HG02763 (cell line): ENCODE data around the gene RNASEH2C.
"Not testable (repeated sequence)": the region's sequence is repeated elsewhere in the genome, so short reads cannot be mapped to it uniquely, and the experiment has no call there.

Source experiments
- ATAC-seq: cut with Tn5 transposase; IDR thresholded peaks from one replicate; pipeline ENCODE4 v1.9.1; 2021; ENCODE audit warnings: mild to moderate bottlenecking, moderate library complexity; ENCODE audit not compliant: unreplicated experiment

The RNASEH2C gene

DNA sequence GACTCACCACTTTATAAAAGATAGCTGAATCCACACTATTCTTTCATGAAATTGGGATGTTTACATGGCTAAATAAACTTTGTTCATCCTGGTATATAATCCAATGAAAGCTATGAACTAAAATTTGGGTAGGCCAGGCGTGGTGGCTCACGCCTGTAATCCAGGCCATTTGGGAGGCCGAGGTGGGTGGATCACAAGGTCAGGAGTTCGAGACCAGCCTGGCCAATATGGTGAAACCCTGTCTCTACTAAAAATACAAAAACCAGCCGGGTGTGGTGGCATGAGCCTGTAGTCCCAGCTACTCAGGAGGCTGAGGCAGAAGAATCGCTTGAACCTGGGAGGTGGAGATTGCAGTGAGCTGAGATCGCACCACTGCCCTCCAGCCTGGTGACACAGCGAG is 28.8 kb downstream of the RNASEH2C start:
- not testable (repeated sequence) for ATAC-seq

DNA sequence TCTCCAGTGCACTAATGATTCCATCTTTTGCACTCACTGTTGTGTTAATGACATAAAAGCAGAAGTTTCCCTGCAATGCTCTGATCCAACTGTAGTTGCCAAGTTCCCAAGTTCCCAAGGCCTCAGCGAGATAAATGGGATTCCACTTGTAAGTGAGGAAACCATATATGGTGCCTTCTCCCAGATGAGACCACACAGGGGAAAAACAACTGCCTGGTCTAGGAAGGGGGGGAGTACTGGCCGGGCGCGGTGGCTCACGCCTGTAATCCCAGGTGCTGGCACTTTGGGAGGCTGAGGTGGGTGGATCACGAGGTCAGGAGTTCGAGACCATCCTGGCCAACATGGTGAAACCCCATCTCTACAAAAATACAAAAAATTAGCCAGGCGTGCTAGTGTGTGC is 34.6 kb downstream of the RNASEH2C start:
- no peak for ATAC-seq

DNA sequence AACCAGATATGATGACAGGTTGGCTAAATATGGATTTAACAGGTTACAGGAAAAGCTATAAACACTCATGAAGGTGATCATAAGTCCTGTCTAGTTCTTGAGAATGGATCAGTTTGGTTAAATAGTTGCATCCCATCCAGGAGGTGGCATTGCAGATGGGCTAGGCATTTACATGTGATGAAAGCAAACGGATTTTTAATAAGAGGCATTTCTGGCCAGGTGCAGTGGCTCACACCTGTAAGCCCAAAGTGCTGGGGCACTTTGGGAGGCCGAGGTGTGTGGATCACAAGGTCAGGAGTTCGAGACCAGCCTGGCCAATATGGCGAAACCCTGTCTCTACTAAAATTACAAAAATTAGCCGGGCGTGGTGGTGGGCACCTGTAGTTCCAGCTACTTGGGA is 37.1 kb downstream of the RNASEH2C start:
- not testable (repeated sequence) for ATAC-seq

DNA sequence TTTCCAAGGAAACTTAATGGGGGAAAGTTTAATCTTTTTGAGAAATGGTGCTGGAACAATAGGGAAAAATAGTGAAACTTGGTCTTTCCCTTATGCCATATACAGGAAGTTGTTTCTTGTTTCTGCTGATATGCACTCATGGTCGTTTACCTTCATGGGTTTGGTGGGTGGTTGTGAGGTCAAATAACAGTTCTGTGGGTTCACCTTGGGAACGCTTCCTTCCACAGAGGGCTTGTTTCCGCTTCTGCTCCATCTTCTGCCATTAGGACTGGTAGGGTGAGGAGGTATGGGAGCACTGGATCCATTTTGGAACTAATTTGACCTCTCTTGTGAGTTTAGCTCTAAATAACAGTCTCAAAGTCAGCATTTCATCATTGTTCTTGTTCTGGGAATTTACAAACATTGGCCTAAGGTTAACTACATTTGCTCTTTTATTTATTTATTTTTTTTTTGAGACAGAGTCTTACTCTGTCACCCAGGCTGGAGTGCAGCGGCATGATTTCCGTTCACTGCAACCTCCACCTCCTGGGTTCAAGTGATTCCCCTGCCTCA is 40.3 kb downstream of the RNASEH2C start:
- ATAC-seq, result no peak

DNA sequence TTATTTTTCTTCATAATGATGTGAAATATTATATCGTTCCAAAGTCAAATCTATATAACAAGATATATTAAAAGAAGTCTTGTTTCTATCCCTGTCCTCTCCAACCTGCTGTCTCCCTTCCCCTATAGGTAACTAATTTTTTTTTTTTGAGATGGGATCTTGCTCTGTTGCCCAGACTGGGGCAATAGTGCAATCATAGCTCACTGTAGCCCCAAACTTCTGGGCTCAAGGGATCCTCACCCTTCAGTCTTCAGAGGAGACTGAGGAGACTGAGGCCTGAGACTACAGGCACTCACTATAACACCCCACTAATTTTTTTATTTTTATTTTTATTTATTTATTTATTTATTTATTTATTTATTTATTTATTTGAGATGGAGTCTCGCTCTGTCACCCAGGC is 47.6 kb downstream of the RNASEH2C start:
- ATAC-seq, result no peak

DNA sequence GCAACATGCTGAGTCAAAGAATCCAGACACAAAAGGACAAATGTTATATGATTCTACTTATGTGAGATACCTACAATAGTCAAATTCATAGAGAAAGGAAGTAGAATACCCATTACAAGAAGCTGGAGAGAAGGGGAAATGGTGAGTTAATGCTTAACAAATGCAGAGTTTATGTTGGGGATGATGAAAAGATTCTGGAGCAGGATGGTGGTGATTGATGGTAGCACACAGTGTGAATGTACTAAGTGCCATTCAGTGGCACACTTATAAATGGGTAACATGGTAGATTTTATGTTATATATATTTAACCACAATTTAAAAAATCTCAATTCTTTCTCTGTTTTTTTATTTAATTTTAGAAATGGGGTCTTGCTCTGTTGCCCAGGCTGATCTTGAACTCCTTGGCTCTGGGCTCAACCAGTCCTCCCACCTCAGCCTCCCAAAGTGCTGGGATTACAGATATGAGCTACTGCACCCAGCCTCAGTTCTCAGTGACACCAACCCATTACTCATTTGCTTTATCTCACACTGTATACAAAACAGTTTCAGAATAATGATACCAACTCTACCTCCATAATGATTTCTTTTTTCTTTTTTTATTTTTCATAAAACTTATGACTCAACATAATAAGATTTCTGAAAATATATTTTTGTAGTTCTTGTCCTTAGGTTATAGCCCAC is 48.3 kb downstream of the RNASEH2C start:
- ATAC-seq, result no peak
